Lower lobe of right lung (tissue), 2 donors: ENCODE data around the gene FSTL4. TPM values are rescaled to one million over a fixed set of nuclear protein-coding genes. Genes with fewer than 3 reads are reported as not detected.

ENCODE experiments used
- ATAC-seq, 2 donors: fragments of 200-7000 bp; cut with Tn5 transposase; one replicate each; pipeline ENCODE4 v1.9.1; 2020 to 2022; ENCODE audit warnings: mild to moderate bottlenecking in 2 of 2, moderate library complexity in 2 of 2
- DNase-seq: peaks from one replicate; pipeline ENCODE4 v3.0.0-alpha.2; 2020
- H3K27ac ChIP-seq: fragments of 200-600 bp; one replicate; pipeline ENCODE4 v1.8.0; 2022
- H3K27me3 ChIP-seq: fragments of 200-600 bp; one replicate; pipeline ENCODE4 v1.8.0; 2022; ENCODE audit warnings: low read depth
- H3K36me3 ChIP-seq: fragments of 200-600 bp; one replicate; pipeline ENCODE4 v1.8.0; 2022; ENCODE audit warnings: mild to moderate bottlenecking
- H3K4me1 ChIP-seq: fragments of 200-600 bp; one replicate; pipeline ENCODE4 v1.8.0; 2022
- H3K4me3 ChIP-seq: fragments of 200-600 bp; one replicate; pipeline ENCODE4 v1.8.0; 2022; ENCODE audit warnings: mild to moderate bottlenecking
- H3K9me3 ChIP-seq: fragments of 200-600 bp; one replicate; pipeline ENCODE4 v1.8.0; 2022
- CTCF ChIP-seq: fragments of 200-600 bp; IDR thresholded peaks from one replicate; pipeline ENCODE4 v1.8.0; 2022; ENCODE audit warnings: antibody characterized with exemption, mild to moderate bottlenecking
- intact Hi-C: fragments of 100-400 bp; cut with DNase I; formaldehyde crosslinking; loops from one replicate; pipeline ENCODE4 v1.11.0; 2022
- total RNA-seq: library from RNA; stranded (reverse); fragmentation: NEBNext Ultra II Directional; extraction: Animal tissue kit (Norgen Biotek cat#: 25700); gene quantifications from one replicate; pipeline ENCODE4 v1.2.1, GENCODE V29; 2021
- donor health status: DM: no; HTN: yes; CAD: no; lungs with severe emphysema.

The FSTL4 gene
- total RNA-seq, 1 donor from 2014 or later, result 1.9 TPM

- H3K27ac ChIP-seq, result no peak overlapping the region
- H3K4me3 ChIP-seq, result no peak overlapping the region
- ATAC-seq, result no peak
- no peaks in the 10 kb centered on the region for H3K4me1 ChIP-seq
- no peak for DNase-seq
- no peak for TF ChIP-seq CTCF
- H3K36me3 ChIP-seq, result no peaks in the 10 kb centered on the region
- intact Hi-C loops, result no loop called here
- no peaks in the 10 kb centered on the region for H3K9me3 ChIP-seq
- no peaks in the 10 kb centered on the region for H3K27me3 ChIP-seq
These were observed 23.1 kb downstream of the FSTL4 start for GRCh38 chr5:133589286-133589685.

GRCh38 chr5:133582971-133583370 is 29.4 kb downstream of the FSTL4 start:
- ATAC-seq (peak in 1 of 2 donors; percentile 65), DNase-seq (no peak)
- no peaks in the 10 kb centered on the region for H3K27me3 ChIP-seq
- intact Hi-C loops, result no loop called here
- no peak for TF ChIP-seq CTCF
- H3K27ac ChIP-seq, result no peak overlapping the region
- no peaks in the 10 kb centered on the region for H3K36me3 ChIP-seq
- H3K9me3 ChIP-seq, result no peaks in the 10 kb centered on the region
- H3K4me3 ChIP-seq, result no peak overlapping the region
- H3K4me1 ChIP-seq, result no peaks in the 10 kb centered on the region

GRCh38 chr5:133581918-133582317 is 30.4 kb downstream of the FSTL4 start:
- Histone ChIP-seq H3K4me1 (no peaks in the 10 kb centered on the region), H3K9me3 (no peaks in the 10 kb centered on the region), H3K4me3 (no peak overlapping the region), H3K27ac (no peak overlapping the region), H3K27me3 (no peaks in the 10 kb centered on the region), H3K36me3 (no peaks in the 10 kb centered on the region)
- DNase-seq (no peak), ATAC-seq (no peak)
- intact Hi-C loops, result no loop called here
- no peak for TF ChIP-seq CTCF

- no peak overlapping the region for H3K27ac ChIP-seq
- no peak for TF ChIP-seq CTCF
- no peak overlapping the region for H3K4me3 ChIP-seq
- DNase-seq (no peak), ATAC-seq (no peak)
- no peaks in the 10 kb centered on the region for H3K27me3 ChIP-seq
- no peaks in the 10 kb centered on the region for H3K9me3 ChIP-seq
- intact Hi-C loops, result no loop called here
- H3K36me3 ChIP-seq, result no peaks in the 10 kb centered on the region
- no peaks in the 10 kb centered on the region for H3K4me1 ChIP-seq
These were observed 31.0 kb downstream of the FSTL4 start for GRCh38 chr5:133581348-133581747.

GRCh38 chr5:133580618-133581017 is 31.7 kb downstream of the FSTL4 start:
- ATAC-seq, result no peak
- intact Hi-C loops, result no loop called here

More at GRCh38 chr5:133580618-133581017, 31.7 kb downstream of the FSTL4 start:
- no peak for DNase-seq
- no peak for TF ChIP-seq CTCF
- no peaks in the 10 kb centered on the region for H3K27me3 ChIP-seq
- H3K27ac ChIP-seq, result no peak overlapping the region
- H3K4me1 ChIP-seq, result no peaks in the 10 kb centered on the region
- no peak overlapping the region for H3K4me3 ChIP-seq
- H3K9me3 ChIP-seq, result no peaks in the 10 kb centered on the region
- H3K36me3 ChIP-seq, result no peaks in the 10 kb centered on the region
